Ishikawa (cell line): Measurements from ENCODE around the gene KIFC3.

ENCODE experiments used
- CEBPB ChIP-seq: IDR thresholded peaks from 2 replicates; pipeline ENCODE4 v1.6.1; 2012
- CREB1 ChIP-seq: IDR thresholded peaks from 2 replicates; pipeline ENCODE4 v1.6.1; 2012; ENCODE audit warnings: low read depth
- EGR1 ChIP-seq: IDR thresholded peaks from 2 replicates; pipeline ENCODE4 v1.6.1; 2012
- EP300 ChIP-seq: IDR thresholded peaks from 2 replicates; pipeline ENCODE4 v1.6.1; 2012; ENCODE audit warnings: borderline replicate concordance
- FOXM1 ChIP-seq: IDR thresholded peaks from 2 replicates; pipeline ENCODE4 v1.6.1; 2012; ENCODE audit warnings: low read depth, borderline replicate concordance
- NFIC ChIP-seq: IDR thresholded peaks from 2 replicates; pipeline ENCODE4 v1.6.1; 2012
- RAD21 ChIP-seq: IDR thresholded peaks from 2 replicates; pipeline ENCODE4 v1.6.1; 2012; ENCODE audit warnings: low read depth
- TAF1 ChIP-seq: IDR thresholded peaks from 2 replicates; pipeline ENCODE4 v1.6.1; 2012; ENCODE audit warnings: low read depth, mild to moderate bottlenecking
- TCF12 ChIP-seq: IDR thresholded peaks from 2 replicates; pipeline ENCODE4 v1.6.1; 2012; ENCODE audit warnings: low read depth
- TEAD4 ChIP-seq: IDR thresholded peaks from 2 replicates; pipeline ENCODE4 v1.6.1; 2012
- YY1 ChIP-seq: IDR thresholded peaks from 2 replicates; pipeline ENCODE4 v1.6.1; 2012; ENCODE audit warnings: low read depth
- ZBTB7A ChIP-seq: IDR thresholded peaks from 2 replicates; pipeline ENCODE4 v1.6.1; 2012; ENCODE audit warnings: low read depth
- TF ChIP-seq, protein P1 (sequence below): IDR thresholded peaks from 2 replicates; pipeline ENCODE4 v1.6.1; 2012
- TF ChIP-seq, protein P2 (sequence below): IDR thresholded peaks from 2 replicates; pipeline ENCODE4 v1.6.1; 2012
- TF ChIP-seq, protein P3 (sequence below): IDR thresholded peaks from 2 replicates; pipeline ENCODE4 v1.6.1; 2012; ENCODE audit warnings: low read depth, mild to moderate bottlenecking

KIFC3 gene

DNA sequence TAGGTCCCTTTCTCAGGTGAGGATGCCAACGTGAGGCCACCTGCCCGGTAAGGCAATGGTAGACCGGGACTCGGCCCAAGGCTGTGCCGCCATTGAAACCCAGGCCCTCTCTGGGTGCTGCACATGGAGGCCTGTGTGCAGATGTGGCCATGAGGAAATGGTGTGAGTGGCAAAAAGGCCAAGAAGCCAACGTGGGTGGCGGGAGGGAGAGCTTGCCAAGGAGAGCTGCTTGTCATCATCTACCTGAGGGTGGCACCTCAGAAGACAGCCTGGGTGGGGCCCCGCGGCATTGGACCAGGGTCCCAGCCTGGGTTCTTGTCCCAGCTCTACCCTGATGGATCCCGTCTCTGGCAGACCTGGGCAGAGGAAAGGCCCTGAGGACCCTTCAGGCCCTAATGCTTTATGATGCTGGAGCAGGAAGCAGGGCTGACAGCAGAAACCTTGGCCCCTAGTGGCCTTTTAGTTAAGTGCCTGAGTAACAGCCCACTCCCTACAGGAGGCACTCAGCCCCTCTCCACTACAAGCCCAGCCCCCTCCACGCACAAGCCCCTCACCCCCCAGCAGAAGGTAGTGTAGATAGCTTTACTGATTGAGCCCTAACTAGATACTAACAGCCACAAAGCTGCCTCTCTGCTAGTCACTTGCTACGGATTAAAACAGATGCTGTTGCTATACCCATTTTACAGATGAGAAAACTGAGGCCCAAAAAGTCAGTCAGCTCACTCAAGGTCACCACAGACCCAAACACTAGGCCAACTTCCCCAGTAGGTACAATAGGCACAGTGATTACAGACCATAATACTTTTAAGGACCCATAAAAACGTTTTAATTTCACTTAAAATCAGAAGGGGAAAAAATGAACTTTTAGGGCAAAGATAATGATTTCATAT is 26.2 kb upstream of the KIFC3 start:
- no peak for TF ChIP-seq TCF12
- no peak for TF ChIP-seq EP300
- TF ChIP-seq, protein P1, sequence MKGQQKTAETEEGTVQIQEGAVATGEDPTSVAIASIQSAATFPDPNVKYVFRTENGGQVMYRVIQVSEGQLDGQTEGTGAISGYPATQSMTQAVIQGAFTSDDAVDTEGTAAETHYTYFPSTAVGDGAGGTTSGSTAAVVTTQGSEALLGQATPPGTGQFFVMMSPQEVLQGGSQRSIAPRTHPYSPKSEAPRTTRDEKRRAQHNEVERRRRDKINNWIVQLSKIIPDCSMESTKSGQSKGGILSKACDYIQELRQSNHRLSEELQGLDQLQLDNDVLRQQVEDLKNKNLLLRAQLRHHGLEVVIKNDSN, result no peak
- no peak for TF ChIP-seq FOXM1

DNA sequence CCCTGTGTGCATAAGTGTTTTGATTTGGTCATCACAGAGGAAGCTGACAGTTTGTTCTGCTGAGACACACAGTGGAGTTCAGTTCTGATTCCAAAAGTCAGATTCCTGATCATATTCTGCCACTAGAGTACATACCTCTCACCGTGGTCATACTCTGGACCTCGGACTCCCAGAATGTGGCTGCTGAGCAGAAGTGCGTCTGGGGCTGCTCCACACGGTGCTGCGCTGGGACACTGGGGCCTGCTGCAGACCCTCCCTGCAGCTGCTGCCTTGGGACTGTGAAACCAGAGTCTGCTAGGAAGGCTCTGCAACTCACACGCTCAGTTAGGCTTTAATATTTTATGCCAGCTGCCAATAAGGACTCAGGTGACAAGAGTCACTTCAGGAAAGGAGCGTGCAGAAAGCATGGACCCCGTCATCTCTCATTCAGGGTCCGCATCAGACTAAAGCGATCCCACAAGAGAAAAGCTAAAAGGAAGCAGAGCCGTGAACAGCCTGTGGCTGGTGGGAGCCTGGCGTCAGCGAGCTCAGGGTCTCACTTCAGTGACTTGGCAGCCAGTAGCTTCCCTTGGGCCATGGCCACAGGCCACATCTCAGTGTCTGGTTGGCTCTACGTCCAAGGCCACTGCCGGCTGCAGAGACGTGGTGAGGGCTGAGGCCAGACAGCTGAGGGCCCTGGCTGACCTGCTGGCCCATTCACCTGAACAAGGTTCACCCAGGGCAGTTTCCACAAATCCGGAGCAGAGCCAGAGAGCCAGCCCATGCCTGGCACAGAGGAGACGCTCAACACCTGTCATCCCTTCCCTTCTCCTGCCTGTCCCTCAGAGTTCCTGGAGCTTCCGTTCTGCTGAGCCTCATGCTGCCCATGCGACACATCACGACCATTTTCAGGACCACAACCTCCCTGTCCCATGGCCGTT is 24.7 kb upstream of the KIFC3 start:
- TF ChIP-seq FOXM1 (no peak), RAD21 (no peak), ZBTB7A (peak; percentile 52; the same call in 1 of the 2 replicates), CREB1 (no peak), NFIC (peak; percentile 91), CEBPB (no peak), EP300 (peak; percentile 61; the same call in 1 of the 2 replicates), TCF12 (peak; percentile 54; the same call in 1 of the 2 replicates), YY1 (no peak), TAF1 (no peak), EGR1 (no peak), TEAD4 (peak; percentile 51; the same call in 1 of the 2 replicates)
- TF ChIP-seq, protein P2, sequence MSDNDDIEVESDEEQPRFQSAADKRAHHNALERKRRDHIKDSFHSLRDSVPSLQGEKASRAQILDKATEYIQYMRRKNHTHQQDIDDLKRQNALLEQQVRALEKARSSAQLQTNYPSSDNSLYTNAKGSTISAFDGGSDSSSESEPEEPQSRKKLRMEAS, result peak; percentile 12; the same call in 1 of the 2 replicates
- TF ChIP-seq, protein P3, sequence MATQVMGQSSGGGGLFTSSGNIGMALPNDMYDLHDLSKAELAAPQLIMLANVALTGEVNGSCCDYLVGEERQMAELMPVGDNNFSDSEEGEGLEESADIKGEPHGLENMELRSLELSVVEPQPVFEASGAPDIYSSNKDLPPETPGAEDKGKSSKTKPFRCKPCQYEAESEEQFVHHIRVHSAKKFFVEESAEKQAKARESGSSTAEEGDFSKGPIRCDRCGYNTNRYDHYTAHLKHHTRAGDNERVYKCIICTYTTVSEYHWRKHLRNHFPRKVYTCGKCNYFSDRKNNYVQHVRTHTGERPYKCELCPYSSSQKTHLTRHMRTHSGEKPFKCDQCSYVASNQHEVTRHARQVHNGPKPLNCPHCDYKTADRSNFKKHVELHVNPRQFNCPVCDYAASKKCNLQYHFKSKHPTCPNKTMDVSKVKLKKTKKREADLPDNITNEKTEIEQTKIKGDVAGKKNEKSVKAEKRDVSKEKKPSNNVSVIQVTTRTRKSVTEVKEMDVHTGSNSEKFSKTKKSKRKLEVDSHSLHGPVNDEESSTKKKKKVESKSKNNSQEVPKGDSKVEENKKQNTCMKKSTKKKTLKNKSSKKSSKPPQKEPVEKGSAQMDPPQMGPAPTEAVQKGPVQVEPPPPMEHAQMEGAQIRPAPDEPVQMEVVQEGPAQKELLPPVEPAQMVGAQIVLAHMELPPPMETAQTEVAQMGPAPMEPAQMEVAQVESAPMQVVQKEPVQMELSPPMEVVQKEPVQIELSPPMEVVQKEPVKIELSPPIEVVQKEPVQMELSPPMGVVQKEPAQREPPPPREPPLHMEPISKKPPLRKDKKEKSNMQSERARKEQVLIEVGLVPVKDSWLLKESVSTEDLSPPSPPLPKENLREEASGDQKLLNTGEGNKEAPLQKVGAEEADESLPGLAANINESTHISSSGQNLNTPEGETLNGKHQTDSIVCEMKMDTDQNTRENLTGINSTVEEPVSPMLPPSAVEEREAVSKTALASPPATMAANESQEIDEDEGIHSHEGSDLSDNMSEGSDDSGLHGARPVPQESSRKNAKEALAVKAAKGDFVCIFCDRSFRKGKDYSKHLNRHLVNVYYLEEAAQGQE, result no peak
- TF ChIP-seq, protein P1, result no peak

DNA sequence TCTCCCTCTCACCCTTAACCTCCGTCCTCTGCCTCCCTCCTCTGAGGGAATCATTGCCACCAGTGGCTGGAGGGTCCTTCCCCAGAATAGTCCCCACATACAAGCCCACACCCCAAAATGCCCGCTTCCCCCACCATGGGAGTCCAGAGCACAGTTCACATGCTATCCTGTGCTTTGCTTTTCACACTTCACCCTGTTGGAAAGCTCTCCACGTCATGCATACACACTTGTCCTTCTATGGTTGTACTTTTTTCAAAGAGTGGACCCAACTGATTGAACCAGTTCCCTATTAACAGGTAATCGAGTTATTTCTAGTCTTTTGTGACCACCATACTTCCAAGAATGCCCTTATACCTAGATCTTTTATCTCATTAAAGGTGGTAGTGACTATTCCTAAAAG is 23.8 kb upstream of the KIFC3 start:
- TF ChIP-seq CEBPB, result no peak
- TF ChIP-seq TEAD4, result no peak
- no peak for TF ChIP-seq TAF1
- no peak for TF ChIP-seq TCF12
- TF ChIP-seq RAD21, result no peak
- TF ChIP-seq EP300, result no peak
- TF ChIP-seq, protein P1, result no peak
- TF ChIP-seq, protein P2, result no peak
- TF ChIP-seq ZBTB7A, result no peak
- TF ChIP-seq EGR1, result no peak
- TF ChIP-seq NFIC, result no peak
- no peak for TF ChIP-seq FOXM1

DNA sequence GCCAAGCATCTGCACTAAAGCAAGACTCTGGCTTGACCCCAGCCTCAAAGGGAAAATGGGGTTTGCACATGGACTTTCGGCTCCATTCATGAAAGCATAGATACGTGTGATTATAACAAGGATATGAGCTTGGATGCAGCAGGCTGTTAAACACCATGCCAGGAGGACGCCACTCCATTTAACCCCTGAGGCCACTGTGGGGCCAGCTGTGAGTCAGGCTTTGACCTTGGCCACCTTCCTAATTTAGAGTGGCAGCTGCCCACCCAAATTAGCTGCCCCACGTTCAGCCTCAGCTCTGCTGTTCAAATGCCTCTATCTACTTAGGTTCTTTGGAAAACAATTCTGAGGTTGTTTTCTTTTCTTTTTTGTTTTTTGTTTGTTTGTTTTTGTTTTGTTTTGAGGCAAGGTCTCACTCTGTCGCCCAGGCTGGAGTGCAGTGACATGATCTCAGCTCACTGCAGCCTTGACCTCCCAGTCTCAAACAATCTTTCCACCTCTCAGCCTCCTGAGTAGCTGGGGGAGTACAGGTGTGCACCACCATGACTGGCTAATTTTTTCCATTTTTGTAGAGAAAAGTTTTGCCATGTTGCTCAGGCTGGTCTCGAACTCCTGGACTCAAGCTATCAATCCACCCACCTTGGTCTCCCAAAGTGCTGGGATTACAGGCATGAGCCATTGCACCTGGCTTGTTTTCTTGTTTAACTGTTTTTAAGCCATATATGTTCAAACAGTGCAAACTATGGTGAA is 23.2 kb upstream of the KIFC3 start:
- TF ChIP-seq, protein P1, result no peak
- peak; percentile 27; the same call in 1 of the 2 replicates for TF ChIP-seq ZBTB7A
- TF ChIP-seq YY1, result peak; percentile 5; the same call in 1 of the 2 replicates

DNA sequence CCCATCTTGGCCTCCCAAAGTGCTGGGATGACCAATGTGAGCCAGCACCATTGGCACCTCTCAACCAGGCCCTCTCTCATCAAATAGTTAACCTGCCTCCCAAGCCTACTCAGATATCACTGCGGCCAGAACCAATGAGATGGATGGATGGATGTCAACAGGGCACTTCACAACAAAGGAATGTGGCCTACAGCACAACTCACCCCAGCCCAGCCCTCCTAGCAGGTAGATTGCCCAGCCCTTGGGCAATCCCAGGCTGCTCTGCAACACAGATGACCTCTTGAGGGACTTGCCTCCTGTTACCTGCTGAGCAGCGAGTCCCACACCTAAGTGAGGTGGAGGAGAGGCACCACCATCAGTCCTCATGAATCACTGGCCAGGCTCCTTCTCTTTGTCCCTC is 22.6 kb upstream of the KIFC3 start:
- TF ChIP-seq EGR1, result no peak
- TF ChIP-seq YY1, result peak; percentile 7; the same call in 1 of the 2 replicates
- no peak for TF ChIP-seq TAF1
- no peak for TF ChIP-seq FOXM1
- no peak; the same call in 1 of the 2 replicates for TF ChIP-seq ZBTB7A
- peak; percentile 97 for TF ChIP-seq CEBPB
- peak; percentile 82 for TF ChIP-seq EP300
- TF ChIP-seq, protein P2, result peak; percentile 71
- TF ChIP-seq NFIC, result peak; percentile 67
- TF ChIP-seq, protein P1, result peak; percentile 39
- TF ChIP-seq, protein P3, result no peak
- no peak for TF ChIP-seq CREB1
- TF ChIP-seq TCF12, result peak; percentile 89
- peak; percentile 20; the same call in 1 of the 2 replicates for TF ChIP-seq RAD21
- TF ChIP-seq TEAD4, result peak; percentile 91
